ENCODE results near the gene CFAP210. TPM values are rescaled to one million over a fixed set of nuclear protein-coding genes. Genes with fewer than 3 reads are reported as not detected.

CFAP210 gene
- total RNA-seq, 1 experiment from 2014 or later: 0.20 TPM

- Mint-ChIP-seq H3K36me3 (no peaks in the 10 kb centered on the region), H3K4me1 (no peaks in the 10 kb centered on the region), H3K9me3 (no peaks in the 10 kb centered on the region), H3K4me3 (no peak overlapping the region), H3K27ac (no peak overlapping the region), H3K27me3 (ENCODE audit: low read depth) (no peaks in the 10 kb centered on the region)
- DNase-seq (ENCODE audit: low spot score): no peak
- ATAC-seq: no peak
- TF ChIP-seq SMAD4 (CRISPR knock-in tag; IDR thresholded peaks at IDR 0.05) (no peak), SOX15 (CRISPR knock-in tag; IDR thresholded peaks at IDR 0.05) (no peak), ZNF121 (CRISPR knock-in tag; IDR thresholded peaks at IDR 0.05) (no peak), E2F4 (CRISPR knock-in tag; IDR thresholded peaks at IDR 0.05; ENCODE audit: borderline replicate concordance, low read depth) (no peak)
- TF ChIP-seq, protein P1, sequence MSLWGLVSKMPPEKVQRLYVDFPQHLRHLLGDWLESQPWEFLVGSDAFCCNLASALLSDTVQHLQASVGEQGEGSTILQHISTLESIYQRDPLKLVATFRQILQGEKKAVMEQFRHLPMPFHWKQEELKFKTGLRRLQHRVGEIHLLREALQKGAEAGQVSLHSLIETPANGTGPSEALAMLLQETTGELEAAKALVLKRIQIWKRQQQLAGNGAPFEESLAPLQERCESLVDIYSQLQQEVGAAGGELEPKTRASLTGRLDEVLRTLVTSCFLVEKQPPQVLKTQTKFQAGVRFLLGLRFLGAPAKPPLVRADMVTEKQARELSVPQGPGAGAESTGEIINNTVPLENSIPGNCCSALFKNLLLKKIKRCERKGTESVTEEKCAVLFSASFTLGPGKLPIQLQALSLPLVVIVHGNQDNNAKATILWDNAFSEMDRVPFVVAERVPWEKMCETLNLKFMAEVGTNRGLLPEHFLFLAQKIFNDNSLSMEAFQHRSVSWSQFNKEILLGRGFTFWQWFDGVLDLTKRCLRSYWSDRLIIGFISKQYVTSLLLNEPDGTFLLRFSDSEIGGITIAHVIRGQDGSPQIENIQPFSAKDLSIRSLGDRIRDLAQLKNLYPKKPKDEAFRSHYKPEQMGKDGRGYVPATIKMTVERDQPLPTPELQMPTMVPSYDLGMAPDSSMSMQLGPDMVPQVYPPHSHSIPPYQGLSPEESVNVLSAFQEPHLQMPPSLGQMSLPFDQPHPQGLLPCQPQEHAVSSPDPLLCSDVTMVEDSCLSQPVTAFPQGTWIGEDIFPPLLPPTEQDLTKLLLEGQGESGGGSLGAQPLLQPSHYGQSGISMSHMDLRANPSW (CRISPR knock-in tag; conservative IDR thresholded peaks at IDR 0.05; ENCODE audit: low read depth): no peak
- TF ChIP-seq, protein P2, sequence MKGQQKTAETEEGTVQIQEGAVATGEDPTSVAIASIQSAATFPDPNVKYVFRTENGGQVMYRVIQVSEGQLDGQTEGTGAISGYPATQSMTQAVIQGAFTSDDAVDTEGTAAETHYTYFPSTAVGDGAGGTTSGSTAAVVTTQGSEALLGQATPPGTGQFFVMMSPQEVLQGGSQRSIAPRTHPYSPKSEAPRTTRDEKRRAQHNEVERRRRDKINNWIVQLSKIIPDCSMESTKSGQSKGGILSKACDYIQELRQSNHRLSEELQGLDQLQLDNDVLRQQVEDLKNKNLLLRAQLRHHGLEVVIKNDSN (CRISPR knock-in tag; IDR thresholded peaks at IDR 0.05): no peak
- TF ChIP-seq, protein P3, sequence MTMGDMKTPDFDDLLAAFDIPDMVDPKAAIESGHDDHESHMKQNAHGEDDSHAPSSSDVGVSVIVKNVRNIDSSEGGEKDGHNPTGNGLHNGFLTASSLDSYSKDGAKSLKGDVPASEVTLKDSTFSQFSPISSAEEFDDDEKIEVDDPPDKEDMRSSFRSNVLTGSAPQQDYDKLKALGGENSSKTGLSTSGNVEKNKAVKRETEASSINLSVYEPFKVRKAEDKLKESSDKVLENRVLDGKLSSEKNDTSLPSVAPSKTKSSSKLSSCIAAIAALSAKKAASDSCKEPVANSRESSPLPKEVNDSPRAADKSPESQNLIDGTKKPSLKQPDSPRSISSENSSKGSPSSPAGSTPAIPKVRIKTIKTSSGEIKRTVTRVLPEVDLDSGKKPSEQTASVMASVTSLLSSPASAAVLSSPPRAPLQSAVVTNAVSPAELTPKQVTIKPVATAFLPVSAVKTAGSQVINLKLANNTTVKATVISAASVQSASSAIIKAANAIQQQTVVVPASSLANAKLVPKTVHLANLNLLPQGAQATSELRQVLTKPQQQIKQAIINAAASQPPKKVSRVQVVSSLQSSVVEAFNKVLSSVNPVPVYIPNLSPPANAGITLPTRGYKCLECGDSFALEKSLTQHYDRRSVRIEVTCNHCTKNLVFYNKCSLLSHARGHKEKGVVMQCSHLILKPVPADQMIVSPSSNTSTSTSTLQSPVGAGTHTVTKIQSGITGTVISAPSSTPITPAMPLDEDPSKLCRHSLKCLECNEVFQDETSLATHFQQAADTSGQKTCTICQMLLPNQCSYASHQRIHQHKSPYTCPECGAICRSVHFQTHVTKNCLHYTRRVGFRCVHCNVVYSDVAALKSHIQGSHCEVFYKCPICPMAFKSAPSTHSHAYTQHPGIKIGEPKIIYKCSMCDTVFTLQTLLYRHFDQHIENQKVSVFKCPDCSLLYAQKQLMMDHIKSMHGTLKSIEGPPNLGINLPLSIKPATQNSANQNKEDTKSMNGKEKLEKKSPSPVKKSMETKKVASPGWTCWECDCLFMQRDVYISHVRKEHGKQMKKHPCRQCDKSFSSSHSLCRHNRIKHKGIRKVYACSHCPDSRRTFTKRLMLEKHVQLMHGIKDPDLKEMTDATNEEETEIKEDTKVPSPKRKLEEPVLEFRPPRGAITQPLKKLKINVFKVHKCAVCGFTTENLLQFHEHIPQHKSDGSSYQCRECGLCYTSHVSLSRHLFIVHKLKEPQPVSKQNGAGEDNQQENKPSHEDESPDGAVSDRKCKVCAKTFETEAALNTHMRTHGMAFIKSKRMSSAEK (CRISPR knock-in tag; IDR thresholded peaks at IDR 0.05; ENCODE audit: borderline replicate concordance): no peak
- POLR2A ChIA-PET: no interaction called here
- CTCF ChIA-PET: interaction anchor here (0.6 kb wide), 1 partner anchor 12 kb away, joined by 3 read pairs; no protein-coding TSS in a partner anchor
Measured at GRCh38 chr2:169640104-169640503, 54.1 kb downstream of the CFAP210 start.

GRCh38 chr2:169637620-169638019 is 56.6 kb downstream of the CFAP210 start:
- Mint-ChIP-seq H3K27me3 (ENCODE audit: low read depth) (no peaks in the 10 kb centered on the region), H3K9me3 (no peaks in the 10 kb centered on the region), H3K27ac (no peak overlapping the region), H3K4me3 (no peak overlapping the region), H3K36me3 (peaks cover 9% of the 10 kb centered on the region; the same call in 1 of the 2 replicates), H3K4me1 (no peaks in the 10 kb centered on the region)
- DNase-seq (ENCODE audit: low spot score) (no peak), ATAC-seq (no peak)
- POLR2A ChIA-PET: no interaction called here
- CTCF ChIA-PET: no interaction called here
- TF ChIP-seq ZNF396 (CRISPR knock-in tag; IDR thresholded peaks at IDR 0.05; ENCODE audit: borderline replicate concordance) (no peak), GABPB1 (CRISPR knock-in tag; IDR thresholded peaks at IDR 0.05) (no peak), NFYB (CRISPR knock-in tag; conservative IDR thresholded peaks at IDR 0.05; ENCODE audit: low read depth) (no peak), PREB (CRISPR knock-in tag; IDR thresholded peaks at IDR 0.05; ENCODE audit: borderline replicate concordance) (no peak)
- TF ChIP-seq, protein P4, sequence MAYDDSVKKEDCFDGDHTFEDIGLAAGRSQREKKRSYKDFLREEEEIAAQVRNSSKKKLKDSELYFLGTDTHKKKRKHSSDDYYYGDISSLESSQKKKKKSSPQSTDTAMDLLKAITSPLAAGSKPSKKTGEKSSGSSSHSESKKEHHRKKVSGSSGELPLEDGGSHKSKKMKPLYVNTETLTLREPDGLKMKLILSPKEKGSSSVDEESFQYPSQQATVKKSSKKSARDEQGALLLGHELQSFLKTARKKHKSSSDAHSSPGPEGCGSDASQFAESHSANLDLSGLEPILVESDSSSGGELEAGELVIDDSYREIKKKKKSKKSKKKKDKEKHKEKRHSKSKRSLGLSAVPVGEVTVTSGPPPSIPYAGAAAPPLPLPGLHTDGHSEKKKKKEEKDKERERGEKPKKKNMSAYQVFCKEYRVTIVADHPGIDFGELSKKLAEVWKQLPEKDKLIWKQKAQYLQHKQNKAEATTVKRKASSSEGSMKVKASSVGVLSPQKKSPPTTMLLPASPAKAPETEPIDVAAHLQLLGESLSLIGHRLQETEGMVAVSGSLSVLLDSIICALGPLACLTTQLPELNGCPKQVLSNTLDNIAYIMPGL (CRISPR knock-in tag; IDR thresholded peaks at IDR 0.05): no peak
- TF ChIP-seq, protein P5, sequence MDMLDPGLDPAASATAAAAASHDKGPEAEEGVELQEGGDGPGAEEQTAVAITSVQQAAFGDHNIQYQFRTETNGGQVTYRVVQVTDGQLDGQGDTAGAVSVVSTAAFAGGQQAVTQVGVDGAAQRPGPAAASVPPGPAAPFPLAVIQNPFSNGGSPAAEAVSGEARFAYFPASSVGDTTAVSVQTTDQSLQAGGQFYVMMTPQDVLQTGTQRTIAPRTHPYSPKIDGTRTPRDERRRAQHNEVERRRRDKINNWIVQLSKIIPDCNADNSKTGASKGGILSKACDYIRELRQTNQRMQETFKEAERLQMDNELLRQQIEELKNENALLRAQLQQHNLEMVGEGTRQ (CRISPR knock-in tag; IDR thresholded peaks at IDR 0.05): no peak
